Lung (tissue), 12 donors: Measurements from ENCODE around the gene CBX5. TPM values are rescaled to one million over a fixed set of nuclear protein-coding genes. Genes with fewer than 3 reads are reported as not detected.
"Not testable (repeated sequence)": the region's sequence is repeated elsewhere in the genome, so short reads cannot be mapped to it uniquely, and the experiment has no call there.

ENCODE experiments used
- ATAC-seq: fragments of 200-7000 bp; cut with Tn5 transposase; one replicate; pipeline ENCODE4 v1.9.1; 2020; ENCODE audit warnings: moderate number of reproducible peaks; ENCODE audit not compliant: insufficient read depth, low FRiP score
- DNase-seq, 3 donors: peaks; one replicate each; pipeline ENCODE4 v3.0.0-alpha.2; 2013 to 2017
- H3K27ac ChIP-seq, 2 donors: one replicate each; pipeline ENCODE4 v1.5.1; 2013; ENCODE audit warnings: mild to moderate bottlenecking in 2 of 2, moderate library complexity in 2 of 2, control low read depth in 1 of 2, inconsistent platforms in 1 of 2, low read depth in 1 of 2, low read length in 1 of 2
- H3K27me3 ChIP-seq, 3 donors: one replicate each; pipeline ENCODE4 v1.5.1; 2013; ENCODE audit warnings: low read length in 2 of 3; ENCODE audit not compliant: control insufficient read depth in 3 of 3, insufficient read depth in 3 of 3
- H3K36me3 ChIP-seq, 4 donors: one replicate each; pipeline ENCODE4 v1.5.1; 2013; ENCODE audit warnings: low read length in 4 of 4, mild to moderate bottlenecking in 1 of 4, moderate library complexity in 1 of 4; ENCODE audit not compliant: control insufficient read depth in 4 of 4, insufficient read depth in 4 of 4
- H3K4me1 ChIP-seq, 5 donors: one replicate each; pipeline ENCODE4 v1.5.1; 2013; ENCODE audit warnings: low read length in 5 of 5, mild to moderate bottlenecking in 2 of 5, moderate library complexity in 1 of 5; ENCODE audit not compliant: control insufficient read depth in 5 of 5, insufficient read depth in 5 of 5
- H3K4me3 ChIP-seq: one replicate; pipeline ENCODE4 v1.5.1; 2013; ENCODE audit warnings: mild to moderate bottlenecking, control low read depth, moderate library complexity
- H3K9ac ChIP-seq, 2 donors: one replicate each; pipeline ENCODE4 v1.5.1; 2013; ENCODE audit warnings: low read length in 2 of 2, control low read depth in 1 of 2; ENCODE audit not compliant: insufficient read depth in 1 of 2
- H3K9me3 ChIP-seq, 4 donors: one replicate each; pipeline ENCODE4 v1.5.1; 2013; ENCODE audit warnings: low read length in 3 of 4, mild to moderate bottlenecking in 1 of 4, moderate library complexity in 1 of 4; ENCODE audit not compliant: control insufficient read depth in 4 of 4, insufficient read depth in 3 of 4
- WGBS, 2 donors: extraction: QIAGEN DNeasy Blood & Tissue Kit; methylation state at CpG; one replicate each; pipeline ENCODE4 v1.1.7; 2013; 5-methylcytosine and 5-hydroxymethylcytosine counted together
- polyA plus RNA-seq, 2 donors: library from polyadenylated mRNA; stranded (reverse); fragments of 200-250 nt; gene quantifications; one replicate each; pipeline ENCODE4 v1.2.1, GENCODE V29; 2013
- total RNA-seq, 2 donors: library from RNA; depleted of rRNA in 1 of 2; stranded (reverse); fragments of >200 nt in 1 of 2; gene quantifications; one replicate each; pipeline ENCODE4 v1.2.1, GENCODE V29; 2014 to 2021
- TF ChIP-seq, protein P1 (sequence below): IDR thresholded peaks from 2 replicates; pipeline ENCODE4 v1.5.1; 2012; ENCODE audit warnings: mild to moderate bottlenecking; ENCODE audit errors: control extremely low read depth, extremely low read depth
- donor health status: control.
- donor health status: control.
- donor health status: Bipolar disorder and iron deficiency.
- donor health status: healthy.
- donor health status: DM: yes; HTN: yes; CAD: no.

Gene CBX5
- total and polyA plus RNA-seq, 4 donors = 8.3 to 78.3 (median 30.3) TPM

- TF ChIP-seq, protein P1, sequence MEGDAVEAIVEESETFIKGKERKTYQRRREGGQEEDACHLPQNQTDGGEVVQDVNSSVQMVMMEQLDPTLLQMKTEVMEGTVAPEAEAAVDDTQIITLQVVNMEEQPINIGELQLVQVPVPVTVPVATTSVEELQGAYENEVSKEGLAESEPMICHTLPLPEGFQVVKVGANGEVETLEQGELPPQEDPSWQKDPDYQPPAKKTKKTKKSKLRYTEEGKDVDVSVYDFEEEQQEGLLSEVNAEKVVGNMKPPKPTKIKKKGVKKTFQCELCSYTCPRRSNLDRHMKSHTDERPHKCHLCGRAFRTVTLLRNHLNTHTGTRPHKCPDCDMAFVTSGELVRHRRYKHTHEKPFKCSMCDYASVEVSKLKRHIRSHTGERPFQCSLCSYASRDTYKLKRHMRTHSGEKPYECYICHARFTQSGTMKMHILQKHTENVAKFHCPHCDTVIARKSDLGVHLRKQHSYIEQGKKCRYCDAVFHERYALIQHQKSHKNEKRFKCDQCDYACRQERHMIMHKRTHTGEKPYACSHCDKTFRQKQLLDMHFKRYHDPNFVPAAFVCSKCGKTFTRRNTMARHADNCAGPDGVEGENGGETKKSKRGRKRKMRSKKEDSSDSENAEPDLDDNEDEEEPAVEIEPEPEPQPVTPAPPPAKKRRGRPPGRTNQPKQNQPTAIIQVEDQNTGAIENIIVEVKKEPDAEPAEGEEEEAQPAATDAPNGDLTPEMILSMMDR = no peak
- ATAC-seq (no peak), DNase-seq (no peak)
- peaks cover 12 to 50% (median 32%) of the 10 kb centered on the region in 4 donors for H3K36me3 ChIP-seq
- no peak overlapping the region for H3K27ac ChIP-seq
- H3K4me1 ChIP-seq = peaks cover 0 to 3% (median 0%) of the 10 kb centered on the region in 5 donors
- no peak overlapping the region for H3K9ac ChIP-seq
- H3K27me3 ChIP-seq = no peaks in the 10 kb centered on the region
- no peak overlapping the region for H3K4me3 ChIP-seq
- 59 to 61% methylated on average over 2 of the region's 2 CpGs for WGBS, 2 donors
- H3K9me3 ChIP-seq = no peaks in the 10 kb centered on the region
These were observed 39.8 kb downstream of the CBX5 start for GRCh38 chr12:54240129-54240528.

DNA sequence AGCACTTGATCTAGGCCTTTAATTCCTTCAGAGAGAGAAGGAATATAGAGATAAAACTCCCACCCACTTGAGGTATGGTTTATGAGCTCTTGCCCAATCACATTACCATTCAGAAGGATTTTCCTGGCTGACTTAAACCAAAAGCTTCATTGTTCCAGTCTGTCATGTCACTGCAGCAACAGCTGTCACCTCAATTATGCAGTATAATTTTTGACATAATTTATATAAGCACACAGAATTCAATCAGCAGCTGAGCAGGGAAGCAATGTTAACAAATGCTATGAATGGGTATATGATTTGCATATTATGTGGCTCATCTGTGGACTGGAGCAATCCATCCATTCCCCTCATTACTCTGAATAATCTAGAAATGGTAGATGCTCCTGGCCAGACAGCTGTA, 40.3 kb downstream of the CBX5 start:
- Histone ChIP-seq H3K4me3 (no peak overlapping the region), H3K9me3 (no peaks in the 10 kb centered on the region), H3K9ac (no peak overlapping the region), H3K27me3 (no peaks in the 10 kb centered on the region), H3K36me3 (peaks cover 10 to 48% (median 31%) of the 10 kb centered on the region in 4 donors), H3K27ac (no peak overlapping the region), H3K4me1 (peaks cover 0 to 3% (median 0%) of the 10 kb centered on the region in 5 donors)
- DNase-seq (no peak), ATAC-seq (no peak)
- TF ChIP-seq, protein P1 = no peak

GRCh38 chr12:54238531-54238930, 41.4 kb downstream of the CBX5 start:
- 97% methylated on average over 1 of the region's 1 CpG for WGBS, 2 donors
- H3K36me3 ChIP-seq = peaks cover 9 to 52% (median 29%) of the 10 kb centered on the region in 4 donors
- TF ChIP-seq, protein P1 = no peak
- H3K9me3 ChIP-seq = no peaks in the 10 kb centered on the region
- no peak overlapping the region for H3K9ac ChIP-seq
- no peak for ATAC-seq
- H3K4me1 ChIP-seq = peaks cover 0 to 3% (median 0%) of the 10 kb centered on the region in 5 donors
- no peaks in the 10 kb centered on the region for H3K27me3 ChIP-seq
- H3K27ac ChIP-seq = no peak overlapping the region
- H3K4me3 ChIP-seq = no peak overlapping the region
- DNase-seq = no peak

- no peaks in the 10 kb centered on the region for H3K4me1 ChIP-seq
- H3K9ac ChIP-seq = no peak overlapping the region
- no peaks in the 10 kb centered on the region for H3K27me3 ChIP-seq
- no peaks in the 10 kb centered on the region for H3K9me3 ChIP-seq
- WGBS, 2 donors = 95 to 98% methylated on average over 2 of the region's 2 CpGs
- TF ChIP-seq, protein P1 = no peak
- DNase-seq (no peak), ATAC-seq (no peak)
- H3K27ac ChIP-seq = no peak overlapping the region
- H3K4me3 ChIP-seq = no peak overlapping the region
- H3K36me3 ChIP-seq = peaks cover 0 to 16% (median 3%) of the 10 kb centered on the region in 4 donors
These were observed 47.1 kb downstream of the CBX5 start for GRCh38 chr12:54232790-54233189.

GRCh38 chr12:54231269-54231668, 48.7 kb downstream of the CBX5 start:
- WGBS, 2 donors = 97 to 99% methylated on average over 3 of the region's 3 CpGs
- not testable (repeated sequence) for H3K36me3 ChIP-seq, ATAC-seq, H3K9ac ChIP-seq, H3K4me3 ChIP-seq, H3K9me3 ChIP-seq, H3K4me1 ChIP-seq, DNase-seq, H3K27me3 ChIP-seq, H3K27ac ChIP-seq
